Measurements from ENCODE around the gene NUP205.

- no peak for TF ChIP-seq POLR2A (IDR thresholded peaks at IDR 0.05)
- TF ChIP-seq, protein P1, sequence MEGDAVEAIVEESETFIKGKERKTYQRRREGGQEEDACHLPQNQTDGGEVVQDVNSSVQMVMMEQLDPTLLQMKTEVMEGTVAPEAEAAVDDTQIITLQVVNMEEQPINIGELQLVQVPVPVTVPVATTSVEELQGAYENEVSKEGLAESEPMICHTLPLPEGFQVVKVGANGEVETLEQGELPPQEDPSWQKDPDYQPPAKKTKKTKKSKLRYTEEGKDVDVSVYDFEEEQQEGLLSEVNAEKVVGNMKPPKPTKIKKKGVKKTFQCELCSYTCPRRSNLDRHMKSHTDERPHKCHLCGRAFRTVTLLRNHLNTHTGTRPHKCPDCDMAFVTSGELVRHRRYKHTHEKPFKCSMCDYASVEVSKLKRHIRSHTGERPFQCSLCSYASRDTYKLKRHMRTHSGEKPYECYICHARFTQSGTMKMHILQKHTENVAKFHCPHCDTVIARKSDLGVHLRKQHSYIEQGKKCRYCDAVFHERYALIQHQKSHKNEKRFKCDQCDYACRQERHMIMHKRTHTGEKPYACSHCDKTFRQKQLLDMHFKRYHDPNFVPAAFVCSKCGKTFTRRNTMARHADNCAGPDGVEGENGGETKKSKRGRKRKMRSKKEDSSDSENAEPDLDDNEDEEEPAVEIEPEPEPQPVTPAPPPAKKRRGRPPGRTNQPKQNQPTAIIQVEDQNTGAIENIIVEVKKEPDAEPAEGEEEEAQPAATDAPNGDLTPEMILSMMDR (IDR thresholded peaks at IDR 0.05): no peak
- no peak for TF ChIP-seq POLR2AphosphoS5 (IDR thresholded peaks at IDR 0.05)
Measured at GRCh38 chr7:135514856-135515255, 42.9 kb upstream of the NUP205 start.
